Measurements from ENCODE around the gene MT1H. TPM values are rescaled to one million over a fixed set of nuclear protein-coding genes. Genes with fewer than 3 reads are reported as not detected.

MT1H gene
- polyA plus RNA-seq, 1 donor (not counting 4 experiments of a cell fraction or from before 2014, with no cell fraction given), result 0.79 TPM

GRCh38 chr16:56647641-56648431 is 21.8 kb upstream of the MT1H start:
- no peak for FAIRE-seq
- Histone ChIP-seq H3K9me1 (ENCODE audit: control insufficient read depth, extremely low read depth, insufficient read depth, low read length) (no peaks in the 10 kb centered on the region), H3K27me3 (ENCODE audit: control insufficient read depth, extremely low read depth, insufficient read depth, low read length) (peaks cover 5% of the 10 kb centered on the region), H4K20me1 (ENCODE audit: control insufficient read depth, extremely low read depth, insufficient read depth, low read length) (no peaks in the 10 kb centered on the region), H3K4me3 (ENCODE audit: control insufficient read depth in 2 of 3, extremely low read depth in 1 of 3, insufficient read depth in 2 of 3, low read depth in 1 of 3, low read length in 3 of 3) (no peak overlapping the region), H3K79me2 (ENCODE audit: control insufficient read depth, insufficient read depth, low read length) (no peaks in the 10 kb centered on the region), H3K4me1 (ENCODE audit: control insufficient read depth, extremely low read depth, insufficient read depth, low read length) (peaks cover 17% of the 10 kb centered on the region), H3K9ac (ENCODE audit: control insufficient read depth, extremely low read depth, insufficient read depth, low read length) (no peak overlapping the region), H3K36me3 (ENCODE audit: control insufficient read depth in 2 of 2, extremely low read depth in 1 of 2, insufficient read depth in 2 of 2, low read length in 2 of 2) (no peaks in the 10 kb centered on the region), H2AFZ (ENCODE audit: control insufficient read depth, low read length) (no peak overlapping the region), H3K4me2 (ENCODE audit: control insufficient read depth, extremely low read depth, insufficient read depth, low read depth, low read length) (no peak overlapping the region), H3K9me3 (ENCODE audit: control insufficient read depth, low read depth, low read length) (no peaks in the 10 kb centered on the region), H3K27ac (ENCODE audit: control insufficient read depth, insufficient read depth, low read length) (no peak overlapping the region)
- no peak for DNase-seq (ENCODE audit: low read depth, low spot score)
- no peak for TF ChIP-seq CTCF (optimal IDR thresholded peaks at IDR 0.05 in 1 of 3, IDR thresholded peaks at IDR 0.05 in 1 of 3, conservative IDR thresholded peaks at IDR 0.05 in 1 of 3; ENCODE audit: extremely low read depth in 1 of 3, insufficient read depth in 2 of 3, low read length in 3 of 3)
- no peak for TF ChIP-seq EZH2 (IDR thresholded peaks at IDR 0.05; ENCODE audit: low read length)
- dilution Hi-C loops (cut with MboI; ENCODE audit: extremely low pct_ligation_motif_present, low sequenced_read_pairs), result no loop called here

GRCh38 chr16:56649271-56649670 is 20.3 kb upstream of the MT1H start:
- no peak for DNase-seq (ENCODE audit: low read depth, low spot score)
- Histone ChIP-seq H3K27ac (ENCODE audit: control insufficient read depth, insufficient read depth, low read length) (no peak overlapping the region), H3K4me3 (ENCODE audit: control insufficient read depth in 2 of 3, extremely low read depth in 1 of 3, insufficient read depth in 2 of 3, low read depth in 1 of 3, low read length in 3 of 3) (no peak overlapping the region), H4K20me1 (ENCODE audit: control insufficient read depth, extremely low read depth, insufficient read depth, low read length) (no peaks in the 10 kb centered on the region), H3K4me2 (ENCODE audit: control insufficient read depth, extremely low read depth, insufficient read depth, low read depth, low read length) (no peak overlapping the region), H3K9me3 (ENCODE audit: control insufficient read depth, low read depth, low read length) (no peaks in the 10 kb centered on the region), H3K36me3 (ENCODE audit: control insufficient read depth in 2 of 2, extremely low read depth in 1 of 2, insufficient read depth in 2 of 2, low read length in 2 of 2) (no peaks in the 10 kb centered on the region), H3K79me2 (ENCODE audit: control insufficient read depth, insufficient read depth, low read length) (no peaks in the 10 kb centered on the region), H2AFZ (ENCODE audit: control insufficient read depth, low read length) (no peak overlapping the region), H3K9me1 (ENCODE audit: control insufficient read depth, extremely low read depth, insufficient read depth, low read length) (no peaks in the 10 kb centered on the region), H3K27me3 (ENCODE audit: control insufficient read depth, extremely low read depth, insufficient read depth, low read length) (peaks cover 5% of the 10 kb centered on the region), H3K4me1 (ENCODE audit: control insufficient read depth, extremely low read depth, insufficient read depth, low read length) (peaks cover 14% of the 10 kb centered on the region), H3K9ac (ENCODE audit: control insufficient read depth, extremely low read depth, insufficient read depth, low read length) (no peak overlapping the region)
- TF ChIP-seq CTCF (optimal IDR thresholded peaks at IDR 0.05 in 1 of 3, IDR thresholded peaks at IDR 0.05 in 1 of 3, conservative IDR thresholded peaks at IDR 0.05 in 1 of 3; ENCODE audit: extremely low read depth in 1 of 3, insufficient read depth in 2 of 3, low read length in 3 of 3), result no peak
- TF ChIP-seq EZH2 (IDR thresholded peaks at IDR 0.05; ENCODE audit: low read length), result no peak
- FAIRE-seq, result no peak
- dilution Hi-C loops (cut with MboI; ENCODE audit: extremely low pct_ligation_motif_present, low sequenced_read_pairs), result no loop called here
